ENCODE results near the gene SAMSN1.

SAMSN1 gene

GRCh38 chr21:14562959-14563358, 16.8 kb upstream of the SAMSN1 start:
- Histone ChIP-seq H3K27ac (no peak overlapping the region), H3K4me3 (IDR thresholded peaks at IDR 0.05; ENCODE audit: insufficient read depth, low read depth, low read length) (no peak overlapping the region), H4K20me1 (ENCODE audit: insufficient read depth) (no peaks in the 10 kb centered on the region), H3K4me1 (ENCODE audit: low read depth, poor library complexity, severe bottlenecking) (no peaks in the 10 kb centered on the region), H3K4me2 (no peak overlapping the region), H3K27me3 (ENCODE audit: insufficient read depth, low read depth) (no peaks in the 10 kb centered on the region), H3K79me2 (ENCODE audit: insufficient read depth, low read depth) (no peaks in the 10 kb centered on the region), H2AFZ (ENCODE audit: low read depth) (no peak overlapping the region), H3K9ac (no peak overlapping the region), H3K36me3 (ENCODE audit: insufficient read depth) (no peaks in the 10 kb centered on the region)
- TF ChIP-seq CTCF (conservative IDR thresholded peaks at IDR 0.05; ENCODE audit: low read depth, low read length), result no peak

- Histone ChIP-seq H3K9ac (no peak overlapping the region), H3K4me3 (IDR thresholded peaks at IDR 0.05; ENCODE audit: insufficient read depth, low read depth, low read length) (no peak overlapping the region), H2AFZ (ENCODE audit: low read depth) (no peak overlapping the region), H3K36me3 (ENCODE audit: insufficient read depth) (no peaks in the 10 kb centered on the region), H4K20me1 (ENCODE audit: insufficient read depth) (no peaks in the 10 kb centered on the region), H3K4me2 (no peak overlapping the region), H3K4me1 (ENCODE audit: low read depth, poor library complexity, severe bottlenecking) (no peaks in the 10 kb centered on the region), H3K79me2 (ENCODE audit: insufficient read depth, low read depth) (no peaks in the 10 kb centered on the region), H3K27ac (no peak overlapping the region), H3K27me3 (ENCODE audit: insufficient read depth, low read depth) (no peaks in the 10 kb centered on the region)
- no peak for TF ChIP-seq CTCF (conservative IDR thresholded peaks at IDR 0.05; ENCODE audit: low read depth, low read length)
Measured at GRCh38 chr21:14560555-14560954, 14.4 kb upstream of the SAMSN1 start.

GRCh38 chr21:14560139-14560538, 14.0 kb upstream of the SAMSN1 start:
- no peak for TF ChIP-seq CTCF (conservative IDR thresholded peaks at IDR 0.05; ENCODE audit: low read depth, low read length)
- no peak overlapping the region for H3K27ac ChIP-seq

GRCh38 chr21:14559102-14559501, 13.0 kb upstream of the SAMSN1 start:
- H3K4me3 ChIP-seq (IDR thresholded peaks at IDR 0.05; ENCODE audit: insufficient read depth, low read depth, low read length), result no peak overlapping the region
- TF ChIP-seq CTCF (conservative IDR thresholded peaks at IDR 0.05; ENCODE audit: low read depth, low read length), result no peak
- no peak overlapping the region for H3K4me2 ChIP-seq
- H2AFZ ChIP-seq (ENCODE audit: low read depth), result no peak overlapping the region
- no peak overlapping the region for H3K27ac ChIP-seq
- H3K9ac ChIP-seq, result no peak overlapping the region
- no peaks in the 10 kb centered on the region for H4K20me1 ChIP-seq (ENCODE audit: insufficient read depth)
- no peaks in the 10 kb centered on the region for H3K27me3 ChIP-seq (ENCODE audit: insufficient read depth, low read depth)
- H3K4me1 ChIP-seq (ENCODE audit: low read depth, poor library complexity, severe bottlenecking), result no peaks in the 10 kb centered on the region
- no peaks in the 10 kb centered on the region for H3K79me2 ChIP-seq (ENCODE audit: insufficient read depth, low read depth)
- no peaks in the 10 kb centered on the region for H3K36me3 ChIP-seq (ENCODE audit: insufficient read depth)

More at GRCh38 chr21:14560139-14560538, 14.0 kb upstream of the SAMSN1 start:
- H3K4me1 ChIP-seq (ENCODE audit: low read depth, poor library complexity, severe bottlenecking), result no peaks in the 10 kb centered on the region
- H3K4me2 ChIP-seq, result no peak overlapping the region
- H2AFZ ChIP-seq (ENCODE audit: low read depth), result no peak overlapping the region
- no peak overlapping the region for H3K9ac ChIP-seq
- no peak overlapping the region for H3K4me3 ChIP-seq (IDR thresholded peaks at IDR 0.05; ENCODE audit: insufficient read depth, low read depth, low read length)
- no peaks in the 10 kb centered on the region for H4K20me1 ChIP-seq (ENCODE audit: insufficient read depth)
- H3K27me3 ChIP-seq (ENCODE audit: insufficient read depth, low read depth), result no peaks in the 10 kb centered on the region
- H3K36me3 ChIP-seq (ENCODE audit: insufficient read depth), result no peaks in the 10 kb centered on the region
- H3K79me2 ChIP-seq (ENCODE audit: insufficient read depth, low read depth), result no peaks in the 10 kb centered on the region

Data from KMS-11 (cell line).